HepG2 (cell line): Measurements from ENCODE around the gene KPNA3. TPM values are rescaled to one million over a fixed set of nuclear protein-coding genes. Genes with fewer than 3 reads are reported as not detected.

Source experiments
- ELF4 ChIP-seq: sonication (generic); formaldehyde crosslinking; IDR thresholded peaks from 2 replicates; pipeline ENCODE4 v1.5.0; 2020; ENCODE audit warnings: missing genetic modification reagents, mild to moderate bottlenecking, moderate library complexity, borderline replicate concordance
- KAT7 ChIP-seq: IDR thresholded peaks from 2 replicates; pipeline ENCODE4 v1.6.1; 2018; ENCODE audit warnings: borderline replicate concordance, missing compliant biosample characterization
- KLF15 ChIP-seq: sonication (generic); formaldehyde crosslinking; IDR thresholded peaks from 2 replicates; pipeline ENCODE4 v1.8.1; 2023; ENCODE audit warnings: borderline replicate concordance, mild to moderate bottlenecking, inconsistent platforms, missing genetic modification reagents, mixed read lengths
- KLF16 ChIP-seq, 2 experiments: sonication (generic) in 1 of 2; formaldehyde crosslinking in 1 of 2; IDR thresholded peaks; 2 replicates each; pipeline versions ENCODE4 v1.6.1 to v1.8.0; 2016 to 2023; ENCODE audit warnings: missing genetic modification reagents in 2 of 2, missing compliant biosample characterization in 1 of 2
- RAD21 ChIP-seq: fragments of 450-650 bp; formaldehyde crosslinking; IDR thresholded peaks from 2 replicates; pipeline ENCODE4 v1.5.0; 2020; ENCODE audit warnings: mild to moderate bottlenecking
- SRSF4 ChIP-seq: fragments of 200-400 bp; formaldehyde crosslinking; IDR thresholded peaks from one replicate; pipeline ENCODE4 v1.6.1; 2018; ENCODE audit warnings: mild to moderate bottlenecking, low read depth, low read length, moderate library complexity; ENCODE audit not compliant: poor library complexity, severe bottlenecking
- TCF7L2 ChIP-seq: IDR thresholded peaks from 2 replicates; pipeline ENCODE4 v1.6.1; 2011; ENCODE audit warnings: mild to moderate bottlenecking, low read depth, low read length, moderate library complexity
- ZNF121 ChIP-seq: sonication (generic); formaldehyde crosslinking; IDR thresholded peaks from 2 replicates; pipeline ENCODE4 v1.5.0; 2020; ENCODE audit warnings: mild to moderate bottlenecking, missing genetic modification reagents
- ZNF34 ChIP-seq: sonication (generic); formaldehyde crosslinking; IDR thresholded peaks from 2 replicates; pipeline ENCODE4 v1.4.0; 2020; ENCODE audit warnings: mild to moderate bottlenecking, missing genetic modification reagents, borderline replicate concordance
- ZNF781 ChIP-seq: sonication (generic); formaldehyde crosslinking; IDR thresholded peaks from 2 replicates; pipeline ENCODE4 v1.5.1; 2020; ENCODE audit warnings: borderline replicate concordance, mild to moderate bottlenecking, missing genetic modification reagents; ENCODE audit errors: not compliant biosample characterization
- ZNF839 ChIP-seq: sonication (generic); formaldehyde crosslinking; IDR thresholded peaks from 2 replicates; pipeline ENCODE4 v1.4.0; 2020; ENCODE audit warnings: missing genetic modification reagents, mild to moderate bottlenecking, borderline replicate concordance
- polyA plus RNA-seq, 8 experiments: library from polyadenylated mRNA; depleted of rRNA in 3 of 8; stranded (reverse) in 7 of 8; unstranded in 1 of 8; fragments of >200 nt; fragmentation: Illumina TruSeq in 4 of 8; extraction: Trizol in 4 of 8; gene quantifications; 2 replicates each; pipeline versions ENCODE4 v1.2.1 to v1.2.3, GENCODE V29; 2011 to 2016; ENCODE audit warnings: low read depth in 4 of 8, missing spikeins in 1 of 8, mixed read lengths in 1 of 8; ENCODE audit not compliant: insufficient read depth in 1 of 8
- total RNA-seq, 5 experiments: library from RNA; depleted of rRNA; stranded (reverse); fragments of >200 nt; fragmentation: Illumina TruSeq; extraction: Trizol; gene quantifications; 2 replicates each; pipeline ENCODE4 v1.2.3, GENCODE V29; 2016; ENCODE audit warnings: low read depth in 1 of 5
- TF ChIP-seq, protein P1 (sequence below): sonication (generic); formaldehyde crosslinking; IDR thresholded peaks from 2 replicates; pipeline ENCODE4 v1.4.0; 2020; ENCODE audit warnings: missing genetic modification reagents
- TF ChIP-seq, protein P2 (sequence below): sonication (generic); formaldehyde crosslinking; IDR thresholded peaks from 2 replicates; pipeline ENCODE4 v1.5.0; 2020; ENCODE audit warnings: missing genetic modification reagents
- TF ChIP-seq, protein P3 (sequence below): IDR thresholded peaks from 2 replicates; pipeline ENCODE4 v1.6.1; 2016
- TF ChIP-seq, protein P4 (sequence below): sonication (generic); formaldehyde crosslinking; IDR thresholded peaks from 2 replicates; pipeline ENCODE4 v1.4.0; 2020; ENCODE audit warnings: missing genetic modification reagents, borderline replicate concordance
- TF ChIP-seq, protein P5 (sequence below): IDR thresholded peaks from 2 replicates; pipeline ENCODE4 v1.6.1; 2016
- TF ChIP-seq, protein P6 (sequence below): sonication (generic); formaldehyde crosslinking; IDR thresholded peaks from 2 replicates; pipeline ENCODE4 v1.4.0; 2020; ENCODE audit warnings: low read depth, mild to moderate bottlenecking, missing genetic modification reagents

Gene KPNA3
- total and polyA plus RNA-seq, 2 of the 13 experiments (the other 11 are each of a cell fraction or from before 2014, with no cell fraction given) = 13.0 to 28.9 TPM

DNA sequence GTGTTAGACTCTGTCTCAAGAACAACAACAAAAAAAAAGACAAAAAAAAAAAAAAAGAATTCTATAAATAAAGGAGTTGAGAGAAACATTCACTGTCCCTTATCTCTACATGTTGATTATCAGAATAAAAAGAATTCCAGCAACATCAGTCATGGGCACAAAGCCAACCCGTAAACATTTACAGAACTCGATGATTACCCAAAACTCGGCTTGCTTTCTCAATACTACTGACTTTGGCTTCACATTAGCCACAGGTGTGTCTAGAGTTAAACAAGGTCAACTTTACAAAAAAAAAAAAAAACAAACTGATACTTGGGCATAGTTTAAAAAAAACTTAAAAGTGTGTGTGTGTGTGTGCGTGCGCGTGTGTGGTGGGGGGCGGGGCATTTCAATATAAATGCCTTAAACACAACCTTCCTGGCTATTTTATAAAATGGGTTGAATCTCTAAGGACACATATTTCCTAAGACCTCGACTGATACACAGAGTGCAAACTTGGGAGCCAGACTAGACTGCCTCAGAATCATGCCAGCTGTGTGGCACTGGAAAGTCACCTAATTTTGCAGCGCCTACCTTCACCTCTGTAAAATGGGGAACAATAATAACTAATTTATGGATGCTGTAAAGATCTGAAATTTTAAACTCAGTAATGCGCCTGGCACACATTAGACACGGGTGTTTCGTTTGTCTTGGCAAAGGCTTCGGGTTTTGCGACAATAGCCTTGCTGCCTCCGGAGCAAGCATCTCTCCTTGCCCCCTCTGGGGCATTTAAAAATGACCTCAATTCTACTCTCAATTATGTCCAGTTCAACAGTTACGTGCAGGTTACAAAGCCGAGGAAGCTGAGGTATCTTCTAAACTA lies 102.1 kb downstream of the KPNA3 start (continued):
- TF ChIP-seq SRSF4 = no peak
- TF ChIP-seq KLF16 (CRISPR knock-in tag; IDR thresholded peaks at IDR 0.05) = peak in 1 of 2 experiments; percentile 30; a peak in 1 of 4 replicates
- peak; percentile 75 for TF ChIP-seq ZNF781 (CRISPR knock-in tag)
- TF ChIP-seq, protein P1, sequence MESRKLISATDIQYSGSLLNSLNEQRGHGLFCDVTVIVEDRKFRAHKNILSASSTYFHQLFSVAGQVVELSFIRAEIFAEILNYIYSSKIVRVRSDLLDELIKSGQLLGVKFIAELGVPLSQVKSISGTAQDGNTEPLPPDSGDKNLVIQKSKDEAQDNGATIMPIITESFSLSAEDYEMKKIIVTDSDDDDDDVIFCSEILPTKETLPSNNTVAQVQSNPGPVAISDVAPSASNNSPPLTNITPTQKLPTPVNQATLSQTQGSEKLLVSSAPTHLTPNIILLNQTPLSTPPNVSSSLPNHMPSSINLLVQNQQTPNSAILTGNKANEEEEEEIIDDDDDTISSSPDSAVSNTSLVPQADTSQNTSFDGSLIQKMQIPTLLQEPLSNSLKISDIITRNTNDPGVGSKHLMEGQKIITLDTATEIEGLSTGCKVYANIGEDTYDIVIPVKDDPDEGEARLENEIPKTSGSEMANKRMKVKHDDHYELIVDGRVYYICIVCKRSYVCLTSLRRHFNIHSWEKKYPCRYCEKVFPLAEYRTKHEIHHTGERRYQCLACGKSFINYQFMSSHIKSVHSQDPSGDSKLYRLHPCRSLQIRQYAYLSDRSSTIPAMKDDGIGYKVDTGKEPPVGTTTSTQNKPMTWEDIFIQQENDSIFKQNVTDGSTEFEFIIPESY (CRISPR knock-in tag) = no peak
- no peak for TF ChIP-seq ZNF34
- TF ChIP-seq, protein P2, sequence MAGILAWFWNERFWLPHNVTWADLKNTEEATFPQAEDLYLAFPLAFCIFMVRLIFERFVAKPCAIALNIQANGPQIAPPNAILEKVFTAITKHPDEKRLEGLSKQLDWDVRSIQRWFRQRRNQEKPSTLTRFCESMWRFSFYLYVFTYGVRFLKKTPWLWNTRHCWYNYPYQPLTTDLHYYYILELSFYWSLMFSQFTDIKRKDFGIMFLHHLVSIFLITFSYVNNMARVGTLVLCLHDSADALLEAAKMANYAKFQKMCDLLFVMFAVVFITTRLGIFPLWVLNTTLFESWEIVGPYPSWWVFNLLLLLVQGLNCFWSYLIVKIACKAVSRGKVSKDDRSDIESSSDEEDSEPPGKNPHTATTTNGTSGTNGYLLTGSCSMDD (CRISPR knock-in tag) = no peak
- no peak for TF ChIP-seq TCF7L2
- TF ChIP-seq ELF4 (CRISPR knock-in tag) = no peak
- TF ChIP-seq, protein P3, sequence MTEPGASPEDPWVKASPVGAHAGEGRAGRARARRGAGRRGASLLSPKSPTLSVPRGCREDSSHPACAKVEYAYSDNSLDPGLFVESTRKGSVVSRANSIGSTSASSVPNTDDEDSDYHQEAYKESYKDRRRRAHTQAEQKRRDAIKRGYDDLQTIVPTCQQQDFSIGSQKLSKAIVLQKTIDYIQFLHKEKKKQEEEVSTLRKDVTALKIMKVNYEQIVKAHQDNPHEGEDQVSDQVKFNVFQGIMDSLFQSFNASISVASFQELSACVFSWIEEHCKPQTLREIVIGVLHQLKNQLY (CRISPR knock-in tag) = no peak
- TF ChIP-seq ZNF839 (CRISPR knock-in tag) = no peak
- TF ChIP-seq KAT7 (CRISPR knock-in tag) = no peak
- no peak for TF ChIP-seq KLF15
- TF ChIP-seq, protein P4, sequence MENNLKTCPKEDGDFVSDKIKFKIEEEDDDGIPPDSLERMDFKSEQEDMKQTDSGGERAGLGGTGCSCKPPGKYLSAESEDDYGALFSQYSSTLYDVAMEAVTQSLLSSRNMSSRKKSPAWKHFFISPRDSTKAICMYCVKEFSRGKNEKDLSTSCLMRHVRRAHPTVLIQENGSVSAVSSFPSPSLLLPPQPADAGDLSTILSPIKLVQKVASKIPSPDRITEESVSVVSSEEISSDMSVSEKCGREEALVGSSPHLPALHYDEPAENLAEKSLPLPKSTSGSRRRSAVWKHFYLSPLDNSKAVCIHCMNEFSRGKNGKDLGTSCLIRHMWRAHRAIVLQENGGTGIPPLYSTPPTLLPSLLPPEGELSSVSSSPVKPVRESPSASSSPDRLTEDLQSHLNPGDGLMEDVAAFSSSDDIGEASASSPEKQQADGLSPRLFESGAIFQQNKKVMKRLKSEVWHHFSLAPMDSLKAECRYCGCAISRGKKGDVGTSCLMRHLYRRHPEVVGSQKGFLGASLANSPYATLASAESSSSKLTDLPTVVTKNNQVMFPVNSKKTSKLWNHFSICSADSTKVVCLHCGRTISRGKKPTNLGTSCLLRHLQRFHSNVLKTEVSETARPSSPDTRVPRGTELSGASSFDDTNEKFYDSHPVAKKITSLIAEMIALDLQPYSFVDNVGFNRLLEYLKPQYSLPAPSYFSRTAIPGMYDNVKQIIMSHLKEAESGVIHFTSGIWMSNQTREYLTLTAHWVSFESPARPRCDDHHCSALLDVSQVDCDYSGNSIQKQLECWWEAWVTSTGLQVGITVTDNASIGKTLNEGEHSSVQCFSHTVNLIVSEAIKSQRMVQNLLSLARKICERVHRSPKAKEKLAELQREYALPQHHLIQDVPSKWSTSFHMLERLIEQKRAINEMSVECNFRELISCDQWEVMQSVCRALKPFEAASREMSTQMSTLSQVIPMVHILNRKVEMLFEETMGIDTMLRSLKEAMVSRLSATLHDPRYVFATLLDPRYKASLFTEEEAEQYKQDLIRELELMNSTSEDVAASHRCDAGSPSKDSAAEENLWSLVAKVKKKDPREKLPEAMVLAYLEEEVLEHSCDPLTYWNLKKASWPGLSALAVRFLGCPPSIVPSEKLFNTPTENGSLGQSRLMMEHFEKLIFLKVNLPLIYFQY (CRISPR knock-in tag) = no peak
- no peak for TF ChIP-seq RAD21 (CRISPR knock-in tag)
- TF ChIP-seq, protein P5, sequence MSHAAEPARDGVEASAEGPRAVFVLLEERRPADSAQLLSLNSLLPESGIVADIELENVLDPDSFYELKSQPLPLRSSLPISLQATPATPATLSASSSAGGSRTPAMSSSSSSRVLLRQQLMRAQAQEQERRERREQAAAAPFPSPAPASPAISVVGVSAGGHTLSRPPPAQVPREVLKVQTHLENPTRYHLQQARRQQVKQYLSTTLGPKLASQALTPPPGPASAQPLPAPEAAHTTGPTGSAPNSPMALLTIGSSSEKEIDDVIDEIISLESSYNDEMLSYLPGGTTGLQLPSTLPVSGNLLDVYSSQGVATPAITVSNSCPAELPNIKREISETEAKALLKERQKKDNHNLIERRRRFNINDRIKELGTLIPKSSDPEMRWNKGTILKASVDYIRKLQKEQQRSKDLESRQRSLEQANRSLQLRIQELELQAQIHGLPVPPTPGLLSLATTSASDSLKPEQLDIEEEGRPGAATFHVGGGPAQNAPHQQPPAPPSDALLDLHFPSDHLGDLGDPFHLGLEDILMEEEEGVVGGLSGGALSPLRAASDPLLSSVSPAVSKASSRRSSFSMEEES = no peak
- TF ChIP-seq ZNF121 = no peak
- TF ChIP-seq, protein P6, sequence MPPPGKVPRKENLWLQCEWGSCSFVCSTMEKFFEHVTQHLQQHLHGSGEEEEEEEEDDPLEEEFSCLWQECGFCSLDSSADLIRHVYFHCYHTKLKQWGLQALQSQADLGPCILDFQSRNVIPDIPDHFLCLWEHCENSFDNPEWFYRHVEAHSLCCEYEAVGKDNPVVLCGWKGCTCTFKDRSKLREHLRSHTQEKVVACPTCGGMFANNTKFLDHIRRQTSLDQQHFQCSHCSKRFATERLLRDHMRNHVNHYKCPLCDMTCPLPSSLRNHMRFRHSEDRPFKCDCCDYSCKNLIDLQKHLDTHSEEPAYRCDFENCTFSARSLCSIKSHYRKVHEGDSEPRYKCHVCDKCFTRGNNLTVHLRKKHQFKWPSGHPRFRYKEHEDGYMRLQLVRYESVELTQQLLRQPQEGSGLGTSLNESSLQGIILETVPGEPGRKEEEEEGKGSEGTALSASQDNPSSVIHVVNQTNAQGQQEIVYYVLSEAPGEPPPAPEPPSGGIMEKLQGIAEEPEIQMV (CRISPR knock-in tag) = no peak
